ENCODE data around the gene CCBE1. TPM values are rescaled to one million over a fixed set of nuclear protein-coding genes. Genes with fewer than 3 reads are reported as not detected.

Gene CCBE1
- total RNA-seq, 1 experiment from 2014 or later, result 1.3 TPM

DNA sequence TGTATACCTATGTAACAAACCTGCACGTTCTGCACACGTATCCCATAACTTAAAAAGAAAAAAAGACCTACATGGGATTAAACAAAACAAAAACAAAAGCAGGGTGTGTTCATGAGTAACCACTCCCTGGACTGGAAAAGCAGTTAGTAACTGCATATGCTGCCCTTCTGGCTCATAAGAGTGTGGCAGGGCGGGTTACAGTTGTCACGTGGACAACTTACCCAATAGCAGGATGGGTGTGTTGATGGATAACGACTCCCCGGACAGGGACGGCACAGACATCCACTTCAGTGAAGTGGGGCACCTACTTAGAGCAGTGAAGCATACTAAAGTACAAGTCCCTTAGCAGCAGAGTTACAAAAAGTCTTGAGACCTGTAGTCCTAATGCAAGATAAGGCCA, 136.7 kb downstream of the CCBE1 start:
- Histone ChIP-seq H3K36me3 (replicated peaks; ENCODE audit: control insufficient read depth, insufficient read depth, low read length) (no peaks in the 10 kb centered on the region), H3K4me3 (ENCODE audit: insufficient read depth, low read depth, low read length) (no peak overlapping the region), H3K27me3 (ENCODE audit: control insufficient read depth, insufficient read depth, low read length) (no peaks in the 10 kb centered on the region)
- DNase-seq, result no peak

DNA sequence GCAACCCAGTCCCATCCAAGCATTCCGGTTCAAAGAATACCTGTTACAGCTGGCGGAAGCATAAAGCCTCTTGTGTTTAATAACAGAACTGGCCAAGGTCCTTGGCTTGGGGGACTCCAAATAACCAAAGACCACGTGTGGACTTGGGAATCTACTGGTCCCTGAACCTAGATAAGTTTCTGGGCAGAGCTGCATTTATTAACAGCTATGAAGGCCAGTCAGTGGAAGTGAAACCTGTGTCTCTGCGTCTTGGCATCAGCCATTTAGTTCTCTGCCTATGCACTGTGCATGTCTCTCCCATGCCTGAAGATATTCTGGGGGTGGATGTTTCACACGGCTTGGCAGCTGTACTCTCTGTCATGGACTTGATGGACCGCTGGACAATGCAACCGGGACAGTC, 137.7 kb downstream of the CCBE1 start:
- H3K4me3 ChIP-seq (ENCODE audit: insufficient read depth, low read depth, low read length), result no peak overlapping the region
- H3K27me3 ChIP-seq (ENCODE audit: control insufficient read depth, insufficient read depth, low read length), result no peaks in the 10 kb centered on the region
- no peaks in the 10 kb centered on the region for H3K36me3 ChIP-seq (replicated peaks; ENCODE audit: control insufficient read depth, insufficient read depth, low read length)
- DNase-seq, result no peak

DNA sequence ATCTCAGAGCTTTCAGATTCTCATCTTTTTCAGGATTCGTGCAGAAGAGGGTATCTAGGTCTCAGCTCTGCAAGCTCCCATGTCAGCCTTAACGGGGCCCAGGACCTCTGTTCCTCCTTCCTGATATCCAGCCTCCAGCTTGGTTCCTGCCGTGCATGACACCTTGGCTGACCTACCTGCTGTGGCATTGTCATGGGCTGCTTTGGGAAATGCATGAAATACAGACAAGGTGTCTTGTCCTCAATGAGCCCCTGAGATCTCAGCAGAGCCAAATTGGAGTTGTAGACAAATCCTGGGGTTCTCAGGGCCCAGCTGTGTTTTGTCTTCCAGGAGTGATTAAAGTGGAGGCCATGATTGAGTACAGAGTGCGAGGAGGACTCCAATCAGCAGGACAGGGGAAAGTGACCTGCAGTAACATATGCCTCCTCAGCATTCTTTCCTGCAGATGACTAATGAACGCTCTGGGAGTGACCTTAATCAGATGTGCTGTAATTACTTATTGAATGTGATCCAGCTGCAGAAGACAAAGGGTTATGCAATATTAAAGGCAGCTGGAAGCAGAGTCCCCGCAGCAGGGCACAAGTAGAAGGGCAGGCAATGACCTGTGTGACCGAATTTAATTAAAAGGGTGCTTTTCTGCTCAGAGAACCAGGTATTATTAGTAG, 141.1 kb downstream of the CCBE1 start:
- no peaks in the 10 kb centered on the region for H3K27me3 ChIP-seq (ENCODE audit: control insufficient read depth, insufficient read depth, low read length)
- DNase-seq, result no peak
- H3K4me3 ChIP-seq (ENCODE audit: insufficient read depth, low read depth, low read length), result no peak overlapping the region
- H3K36me3 ChIP-seq (replicated peaks; ENCODE audit: control insufficient read depth, insufficient read depth, low read length), result no peaks in the 10 kb centered on the region

DNA sequence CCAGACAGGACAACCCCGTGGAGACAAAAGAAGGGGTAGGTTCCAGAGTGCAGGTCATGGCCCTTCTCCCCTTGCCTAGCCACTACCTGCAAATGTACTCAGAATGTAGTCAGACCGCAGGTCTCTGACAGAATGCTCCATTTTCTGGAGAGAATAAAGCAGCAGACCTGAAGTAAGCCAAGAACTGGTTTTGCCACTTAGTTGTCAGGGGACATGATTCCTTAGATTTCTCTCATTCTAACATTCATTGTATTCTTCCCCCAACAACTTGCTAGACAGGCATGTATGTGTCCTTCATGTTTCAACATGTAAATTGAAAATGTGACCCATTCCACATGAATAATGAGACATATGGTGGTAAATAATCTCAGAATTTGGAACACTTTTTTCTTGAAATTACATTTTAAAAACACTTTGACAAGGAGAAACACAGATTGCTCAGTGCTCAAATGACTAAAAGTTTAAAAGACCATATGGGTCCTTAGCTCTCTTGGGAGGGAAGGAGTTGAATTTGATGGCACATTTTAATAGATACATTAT, 142.4 kb downstream of the CCBE1 start:
- Histone ChIP-seq H3K36me3 (replicated peaks; ENCODE audit: control insufficient read depth, insufficient read depth, low read length) (no peaks in the 10 kb centered on the region), H3K27me3 (ENCODE audit: control insufficient read depth, insufficient read depth, low read length) (no peaks in the 10 kb centered on the region), H3K4me3 (ENCODE audit: insufficient read depth, low read depth, low read length) (no peak overlapping the region)
- DNase-seq, result no peak

DNA sequence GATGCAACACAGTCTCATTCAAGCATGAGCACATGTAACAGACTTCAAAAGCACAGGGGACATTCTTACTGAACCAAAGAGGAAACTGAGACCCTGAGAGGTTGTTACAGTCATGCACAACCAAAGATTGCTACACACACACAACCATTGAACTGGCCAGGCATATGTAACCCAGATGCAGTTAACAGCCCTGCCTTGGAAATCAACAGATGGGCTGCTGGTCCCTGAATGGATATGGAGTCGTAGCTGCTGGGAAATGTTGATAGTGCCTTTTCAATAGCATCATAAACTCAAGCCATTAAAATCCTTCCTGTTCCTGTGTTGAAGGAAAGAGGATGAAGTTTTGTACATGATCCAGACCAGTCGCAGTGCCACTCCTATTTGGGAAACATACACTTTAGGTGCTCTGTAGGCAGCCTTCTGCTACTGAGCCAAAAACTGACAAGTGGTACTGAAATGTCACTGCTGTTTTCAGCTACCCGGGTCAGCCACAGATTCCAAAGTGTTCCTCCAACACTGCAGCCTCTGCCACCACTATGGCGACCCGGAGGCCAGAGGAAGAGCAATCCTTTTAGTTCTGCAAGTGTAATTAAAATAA, 143.9 kb downstream of the CCBE1 start:
- no peak overlapping the region for H3K4me3 ChIP-seq (ENCODE audit: insufficient read depth, low read depth, low read length)
- DNase-seq, result no peak
- H3K36me3 ChIP-seq (replicated peaks; ENCODE audit: control insufficient read depth, insufficient read depth, low read length), result no peaks in the 10 kb centered on the region
- no peaks in the 10 kb centered on the region for H3K27me3 ChIP-seq (ENCODE audit: control insufficient read depth, insufficient read depth, low read length)

DNA sequence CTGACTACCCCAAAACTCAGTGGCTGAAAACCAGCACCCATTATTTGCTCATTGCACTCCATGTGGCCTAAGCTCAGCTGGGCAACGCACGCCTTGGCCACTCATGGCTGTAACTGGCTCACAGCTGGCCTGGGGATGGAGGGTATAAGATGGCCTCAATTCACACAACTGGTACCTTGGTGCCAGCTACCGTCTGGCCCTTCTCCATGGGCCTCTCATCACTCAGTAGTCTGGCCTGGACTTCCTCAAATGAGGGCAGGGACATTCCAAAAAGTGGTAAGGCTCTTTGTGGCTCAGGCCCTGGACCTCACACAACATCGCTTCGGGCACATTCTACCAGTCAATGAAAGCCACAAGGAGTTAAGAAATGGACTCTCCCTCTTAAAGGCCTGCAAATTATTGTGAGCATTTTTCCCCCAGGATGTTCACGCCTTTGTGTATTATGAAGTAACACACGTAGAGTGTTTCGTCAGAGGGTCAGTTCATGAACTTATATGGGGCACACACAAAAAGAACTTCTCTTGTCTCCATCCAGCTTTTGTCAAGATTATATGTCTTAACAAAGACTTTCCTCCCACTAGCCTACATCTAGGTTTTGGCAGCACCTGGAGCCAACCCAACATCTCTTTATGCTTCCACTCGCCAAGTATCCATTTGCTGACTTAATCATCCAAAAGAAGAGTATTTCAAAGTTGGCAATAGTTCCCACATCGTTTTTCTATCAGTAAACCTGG, 145.2 kb downstream of the CCBE1 start:
- DNase-seq, result no peak
- Histone ChIP-seq H3K4me3 (ENCODE audit: insufficient read depth, low read depth, low read length) (no peak overlapping the region), H3K36me3 (replicated peaks; ENCODE audit: control insufficient read depth, insufficient read depth, low read length) (no peaks in the 10 kb centered on the region), H3K27me3 (ENCODE audit: control insufficient read depth, insufficient read depth, low read length) (no peaks in the 10 kb centered on the region)

DNA sequence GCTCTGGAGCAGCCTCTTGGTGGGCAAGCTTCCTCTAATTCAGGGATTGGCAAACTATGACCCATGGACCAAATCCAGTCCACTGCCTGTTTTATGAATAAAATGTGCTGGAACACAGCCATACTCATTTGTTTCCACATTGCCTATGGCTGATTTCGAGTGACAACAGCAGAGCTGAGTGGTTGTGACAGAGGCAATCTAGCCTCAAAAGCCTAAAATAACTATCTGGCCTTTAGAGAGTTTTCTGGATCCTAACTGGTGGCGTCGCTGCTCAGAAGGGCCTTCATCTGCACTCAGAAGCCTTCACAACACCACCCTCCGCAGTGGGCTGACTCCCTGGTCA, 147.1 kb downstream of the CCBE1 start:
- Histone ChIP-seq H3K4me3 (ENCODE audit: insufficient read depth, low read depth, low read length) (no peak overlapping the region), H3K27me3 (ENCODE audit: control insufficient read depth, insufficient read depth, low read length) (no peaks in the 10 kb centered on the region), H3K36me3 (replicated peaks; ENCODE audit: control insufficient read depth, insufficient read depth, low read length) (no peaks in the 10 kb centered on the region)
- no peak for DNase-seq

DNA sequence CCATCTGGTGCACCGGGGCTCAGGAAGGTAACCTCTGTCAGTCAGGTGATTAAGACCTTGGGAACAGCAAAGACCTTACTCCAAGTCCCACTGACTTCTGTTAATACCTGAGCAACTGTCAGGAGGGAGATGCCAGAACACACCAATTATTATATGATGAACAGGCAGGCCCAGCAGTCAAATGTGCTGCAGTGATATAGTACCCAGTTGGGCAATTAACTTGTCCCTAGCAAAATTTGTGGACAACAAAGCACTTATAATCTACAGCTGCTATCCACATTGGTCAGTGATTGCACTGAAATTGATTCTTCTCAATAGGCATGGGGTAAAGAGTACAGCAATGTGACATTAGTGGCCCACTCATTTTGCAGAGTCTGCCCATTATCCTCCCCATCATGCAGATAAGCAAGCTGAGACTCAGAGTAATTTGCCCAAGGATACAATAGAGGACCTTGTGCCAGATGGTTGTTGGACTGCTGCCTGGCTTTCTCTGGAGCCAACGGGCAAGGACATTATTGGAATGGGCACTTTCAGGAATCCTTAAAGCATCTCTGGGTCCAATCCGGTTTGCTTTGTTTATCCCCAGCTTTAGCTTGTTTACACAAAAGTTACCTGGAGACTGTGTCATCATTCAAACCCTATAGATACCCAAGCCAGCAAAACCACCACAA, 147.6 kb downstream of the CCBE1 start:
- no peaks in the 10 kb centered on the region for H3K27me3 ChIP-seq (ENCODE audit: control insufficient read depth, insufficient read depth, low read length)
- no peaks in the 10 kb centered on the region for H3K36me3 ChIP-seq (replicated peaks; ENCODE audit: control insufficient read depth, insufficient read depth, low read length)
- no peak overlapping the region for H3K4me3 ChIP-seq (ENCODE audit: insufficient read depth, low read depth, low read length)
- DNase-seq, result no peak

DNA sequence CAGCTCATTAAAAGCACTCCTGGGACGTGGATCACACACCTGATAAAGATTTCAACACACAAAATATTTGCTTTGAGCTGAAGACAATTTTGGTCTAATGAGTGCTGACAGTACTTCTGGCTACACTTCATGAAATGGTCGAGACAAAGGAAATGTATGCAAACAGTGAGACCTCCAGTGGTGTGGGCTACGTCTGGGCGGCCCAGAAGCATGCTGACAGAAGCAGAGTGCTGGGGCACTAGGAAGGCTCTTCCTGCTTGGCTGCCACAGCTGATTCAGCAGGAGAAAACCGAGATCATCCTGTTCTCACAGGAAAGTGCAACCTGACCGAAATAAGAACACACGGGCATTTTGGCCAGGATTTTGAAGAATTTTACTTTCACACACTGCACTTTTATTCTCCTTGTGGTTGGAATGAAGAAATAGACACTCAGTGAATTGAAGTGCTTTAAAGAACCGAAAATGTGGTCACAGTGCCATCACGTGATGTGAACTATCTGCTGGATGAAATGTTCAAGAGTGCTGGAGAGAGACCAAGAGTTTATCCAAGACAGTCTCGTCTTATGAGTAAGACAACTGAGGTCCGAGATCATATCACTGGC, 149.5 kb downstream of the CCBE1 start:
- Histone ChIP-seq H3K36me3 (replicated peaks; ENCODE audit: control insufficient read depth, insufficient read depth, low read length) (no peaks in the 10 kb centered on the region), H3K4me3 (ENCODE audit: insufficient read depth, low read depth, low read length) (no peak overlapping the region), H3K27me3 (ENCODE audit: control insufficient read depth, insufficient read depth, low read length) (no peaks in the 10 kb centered on the region)
- peak; percentile 37 for DNase-seq

DNA sequence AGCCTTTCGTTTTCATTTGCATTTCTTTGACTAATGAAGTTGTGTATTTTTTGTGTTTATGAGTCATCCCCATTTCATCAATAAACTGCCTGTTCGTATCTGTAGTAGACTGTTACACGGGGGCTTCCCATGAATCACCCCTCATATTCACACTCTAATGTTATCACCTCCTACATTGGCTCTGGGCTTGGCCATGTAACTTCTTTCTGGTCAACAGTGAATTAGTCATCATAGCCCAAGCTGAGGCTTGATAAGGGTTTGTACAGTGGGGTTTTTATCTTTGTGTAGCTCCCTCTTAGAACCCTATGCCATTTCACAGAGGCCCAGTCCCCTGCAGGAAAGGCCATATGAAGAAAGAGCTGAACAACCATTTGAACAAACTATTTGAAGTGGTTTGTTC, 151.0 kb downstream of the CCBE1 start:
- no peak for DNase-seq
- no peak overlapping the region for H3K4me3 ChIP-seq (ENCODE audit: insufficient read depth, low read depth, low read length)
- H3K27me3 ChIP-seq (ENCODE audit: control insufficient read depth, insufficient read depth, low read length), result no peaks in the 10 kb centered on the region
- H3K36me3 ChIP-seq (replicated peaks; ENCODE audit: control insufficient read depth, insufficient read depth, low read length), result no peaks in the 10 kb centered on the region

DNA sequence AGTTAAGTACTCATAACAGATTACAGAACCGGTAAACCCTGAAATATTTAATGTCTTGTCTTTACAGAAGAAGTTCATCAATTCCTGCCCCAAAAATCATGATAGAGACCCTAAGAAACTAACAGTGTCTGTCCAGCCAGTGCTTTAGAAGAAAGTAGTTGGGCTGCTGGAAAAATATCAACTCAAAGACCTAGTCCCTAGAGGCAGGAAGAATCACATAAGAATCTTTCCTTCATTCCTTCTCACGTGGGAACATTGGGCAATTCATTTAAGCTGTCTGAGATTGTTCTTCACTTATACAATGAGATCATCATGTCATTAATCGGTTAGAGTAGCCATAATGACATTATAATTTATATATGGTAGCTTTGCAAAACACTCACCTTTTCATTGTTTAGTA, 156.4 kb downstream of the CCBE1 start:
- H3K27me3 ChIP-seq (ENCODE audit: control insufficient read depth, insufficient read depth, low read length), result no peaks in the 10 kb centered on the region
- no peaks in the 10 kb centered on the region for H3K36me3 ChIP-seq (replicated peaks; ENCODE audit: control insufficient read depth, insufficient read depth, low read length)
- DNase-seq, result no peak
- H3K4me3 ChIP-seq (ENCODE audit: insufficient read depth, low read depth, low read length), result no peak overlapping the region

DNA sequence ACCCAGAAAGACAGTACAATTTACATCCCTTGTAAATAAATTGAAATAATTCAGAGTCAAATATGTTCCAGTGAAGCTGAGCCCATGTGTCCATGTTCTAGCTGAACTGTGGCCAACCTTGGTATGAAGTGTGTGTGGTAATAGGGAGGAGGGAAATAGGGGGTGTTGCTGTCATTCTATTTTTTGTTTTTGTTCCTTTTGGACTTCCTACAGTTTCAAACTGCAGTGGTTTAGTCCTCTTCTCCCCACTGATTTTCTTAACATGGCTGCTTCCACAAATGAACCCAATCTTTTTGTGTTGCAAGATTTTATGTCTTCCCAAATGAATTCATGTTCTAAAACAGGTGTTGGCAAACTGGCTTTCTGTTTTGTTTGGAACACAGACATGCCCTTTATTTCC, 156.9 kb downstream of the CCBE1 start:
- Histone ChIP-seq H3K36me3 (replicated peaks; ENCODE audit: control insufficient read depth, insufficient read depth, low read length) (no peaks in the 10 kb centered on the region), H3K4me3 (ENCODE audit: insufficient read depth, low read depth, low read length) (no peak overlapping the region), H3K27me3 (ENCODE audit: control insufficient read depth, insufficient read depth, low read length) (no peaks in the 10 kb centered on the region)
- no peak for DNase-seq

DNA sequence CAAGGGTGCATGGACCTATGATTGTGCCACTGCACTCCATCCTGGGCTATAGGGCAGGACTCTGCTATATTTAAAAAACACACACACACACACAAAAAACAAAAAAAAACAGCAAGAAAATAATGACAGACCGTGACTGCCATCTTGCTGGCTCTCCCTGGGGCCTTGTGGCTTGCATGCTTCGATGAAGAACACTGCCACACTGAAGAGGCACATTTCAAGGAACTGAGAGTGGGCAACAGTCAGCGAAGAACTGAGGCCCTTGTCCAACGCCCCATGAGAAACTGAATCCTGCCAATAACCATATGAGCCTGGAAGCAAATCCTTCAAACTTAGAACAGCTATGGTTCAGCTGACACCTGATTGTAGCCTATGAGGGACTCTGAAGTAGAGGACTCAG, 158.1 kb downstream of the CCBE1 start:
- H3K36me3 ChIP-seq (replicated peaks; ENCODE audit: control insufficient read depth, insufficient read depth, low read length), result no peaks in the 10 kb centered on the region
- no peaks in the 10 kb centered on the region for H3K27me3 ChIP-seq (ENCODE audit: control insufficient read depth, insufficient read depth, low read length)

DNA sequence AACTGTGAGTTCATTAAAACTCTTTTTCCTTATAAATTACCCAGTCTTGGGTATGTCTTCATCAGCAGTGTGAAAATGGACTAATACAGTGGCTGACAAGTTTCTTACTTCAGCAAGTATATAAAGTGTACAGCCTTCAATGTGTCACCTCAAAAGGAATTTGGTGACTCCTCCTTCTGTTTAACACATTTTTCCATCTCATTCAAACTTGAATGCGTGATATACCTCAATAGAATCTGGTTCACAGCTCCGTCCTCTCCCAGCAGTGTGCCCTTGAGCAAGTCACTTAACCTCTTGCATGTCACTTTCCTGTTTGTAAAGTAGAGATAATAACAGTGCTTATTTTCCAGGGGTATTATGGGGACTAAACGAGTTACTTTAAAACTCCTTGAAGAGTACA, 159.6 kb downstream of the CCBE1 start:
- no peak for DNase-seq
- H3K36me3 ChIP-seq (replicated peaks; ENCODE audit: control insufficient read depth, insufficient read depth, low read length), result no peaks in the 10 kb centered on the region
- no peak overlapping the region for H3K4me3 ChIP-seq (ENCODE audit: insufficient read depth, low read depth, low read length)
- H3K27me3 ChIP-seq (ENCODE audit: control insufficient read depth, insufficient read depth, low read length), result no peaks in the 10 kb centered on the region

More for the DNA sequence above, 158.1 kb downstream of the CCBE1 start:
- no peak for DNase-seq
- H3K4me3 ChIP-seq (ENCODE audit: insufficient read depth, low read depth, low read length), result no peak overlapping the region
